Stomach (tissue), 9 donors: ENCODE data around the gene OGG1. TPM values are rescaled to one million over a fixed set of nuclear protein-coding genes. Genes with fewer than 3 reads are reported as not detected.

Experiments
- DNase-seq, 2 donors: peaks; one replicate each; pipeline versions ENCODE4 v3.0.0 to v3.0.0-alpha.2; 2013 to 2019
- H3K27ac ChIP-seq, 5 donors: fragments of 200-600 bp in 4 of 5; sonication (generic) in 4 of 5; one replicate each; pipeline ENCODE4 v1.5.1; 2013 to 2019; ENCODE audit warnings: mild to moderate bottlenecking in 1 of 5, moderate library complexity in 1 of 5
- H3K27me3 ChIP-seq, 3 donors: fragments of 200-600 bp; sonication (generic); one replicate each; pipeline ENCODE4 v1.5.1; 2017 to 2019; ENCODE audit warnings: mixed run types in 1 of 3
- H3K36me3 ChIP-seq, 4 donors: fragments of 200-600 bp; sonication (generic); 1 replicate in 3 of 4; 2 replicates in 1 of 4; pipeline ENCODE4 v1.5.1; 2016 to 2019
- H3K4me1 ChIP-seq, 4 donors: fragments of 200-600 bp; sonication (generic); one replicate each; pipeline ENCODE4 v1.5.1; 2016 to 2019
- H3K4me3 ChIP-seq, 4 donors: fragments of 200-600 bp; sonication (generic) in 3 of 4; one replicate each; pipeline ENCODE4 v1.5.1; 2016 to 2019; ENCODE audit warnings: mild to moderate bottlenecking in 1 of 4
- H3K9me3 ChIP-seq, 4 donors: fragments of 200-600 bp; sonication (generic); one replicate each; pipeline ENCODE4 v1.5.1; 2016 to 2019
- CTCF ChIP-seq, 7 experiments: fragments of 450-650 bp in 4 of 7; fragments of 200-600 bp in 3 of 7; sonication (generic) in 3 of 7; IDR thresholded peaks; one replicate each; pipeline ENCODE4 v1.5.1; 2016 to 2019; ENCODE audit warnings: antibody characterized with exemption in 7 of 7, control low read depth in 2 of 7, mild to moderate bottlenecking in 1 of 7
- EP300 ChIP-seq: sonication (generic); formaldehyde crosslinking; IDR thresholded peaks from one replicate; pipeline ENCODE4 v1.6.1; 2017; ENCODE audit warnings: antibody characterized with exemption
- POLR2A ChIP-seq, 4 donors: fragments of 450-650 bp; IDR thresholded peaks; one replicate each; pipeline ENCODE4 v1.6.1; 2016; ENCODE audit warnings: antibody characterized with exemption in 4 of 4, control low read depth in 2 of 4, mild to moderate bottlenecking in 1 of 4, moderate library complexity in 1 of 4
- POLR2AphosphoS5 ChIP-seq, 3 donors: sonication (generic); formaldehyde crosslinking; IDR thresholded peaks; one replicate each; pipeline ENCODE4 v1.6.1; 2016; ENCODE audit warnings: antibody characterized with exemption in 3 of 3
- WGBS, 5 donors: extraction: QIAGEN DNeasy Blood & Tissue Kit in 3 of 5; methylation state at CpG; one replicate each; pipeline versions ENCODE4 v1.1.5 to v1.1.7; 2013 to 2018; 5-methylcytosine and 5-hydroxymethylcytosine counted together
- intact Hi-C: fragments of 100-400 bp; cut with DNase I; formaldehyde crosslinking; loops from one replicate; pipeline ENCODE4 v1.15.1; 2023; ENCODE audit warnings: low total_unique reads
- polyA plus RNA-seq, 3 donors: library from polyadenylated mRNA; stranded (reverse); fragments of 200-250 nt; gene quantifications; one replicate each; pipeline ENCODE4 v1.2.3, GENCODE V29; 2013
- total RNA-seq, 5 donors: library from RNA; depleted of rRNA; stranded (reverse); fragments of >200 nt; gene quantifications; one replicate each; pipeline versions ENCODE4 v1.1.0 to v1.2.3, GENCODE V29; 2014 to 2016
- donor health status: healthy with polysubstance abuse.
- donor health status: Bipolar disorder and iron deficiency.
- donor health status: healthy.

OGG1 gene
- total and polyA plus RNA-seq, 8 donors: 7.6 to 54.5 (median 17.5) TPM

- intact Hi-C loops: no loop called here
- Histone ChIP-seq H3K27ac (peak overlapping the region; percentile 96 to 98 (median 97)), H3K4me3 (peak overlapping the region; percentile 98 to 100 (median 100)), H3K27me3 (no peaks in the 10 kb centered on the region), H3K9me3 (no peaks in the 10 kb centered on the region), H3K4me1 (peaks cover 24 to 60% (median 41%) of the 10 kb centered on the region in 4 donors), H3K36me3 (peaks cover 21 to 37% (median 32%) of the 10 kb centered on the region in 4 donors)
- WGBS, 5 donors: 0 to 1% (median 1%) methylated on average over 18 to 41 of the region's 41 CpGs
- TF ChIP-seq EP300: no peak
- no peak for TF ChIP-seq POLR2A (IDR thresholded peaks at IDR 0.05)
- no peak for TF ChIP-seq POLR2AphosphoS5 (IDR thresholded peaks at IDR 0.05)
- no peak for TF ChIP-seq CTCF (IDR thresholded peaks at IDR 0.05)
- DNase-seq: peak; percentile 29 to 50
Measured at GRCh38 chr3:9732080-9732739, 17.5 kb upstream of the OGG1 start.

GRCh38 chr3:9732740-9733115 lies 17.0 kb upstream of the OGG1 start:
- TF ChIP-seq EP300 (no peak), CTCF (IDR thresholded peaks at IDR 0.05) (no peak), POLR2AphosphoS5 (IDR thresholded peaks at IDR 0.05) (no peak), POLR2A (IDR thresholded peaks at IDR 0.05) (no peak)
- Histone ChIP-seq H3K9me3 (no peaks in the 10 kb centered on the region), H3K4me3 (peak overlapping the region; percentile 98 to 100 (median 100)), H3K36me3 (peaks cover 27 to 42% (median 37%) of the 10 kb centered on the region in 4 donors), H3K27ac (peak overlapping the region in 3 of 5 donors; percentile 96 to 98 (median 97)), H3K27me3 (no peaks in the 10 kb centered on the region), H3K4me1 (peaks cover 24 to 65% (median 41%) of the 10 kb centered on the region in 4 donors)
- peak in 1 of 2 donors; percentile 25 for DNase-seq
- WGBS, 5 donors: 19 to 37% (median 34%) methylated on average over 7 of the region's 7 CpGs
- intact Hi-C loops: no loop called here

GRCh38 chr3:9736831-9737230 lies 12.9 kb upstream of the OGG1 start:
- Histone ChIP-seq H3K9me3 (no peaks in the 10 kb centered on the region), H3K36me3 (peaks cover 68 to 83% (median 79%) of the 10 kb centered on the region in 4 donors), H3K4me3 (no peak overlapping the region), H3K27ac (no peak overlapping the region), H3K27me3 (no peaks in the 10 kb centered on the region), H3K4me1 (peaks cover 19 to 58% (median 35%) of the 10 kb centered on the region in 4 donors)
- intact Hi-C loops: no loop called here
- TF ChIP-seq POLR2AphosphoS5 (IDR thresholded peaks at IDR 0.05) (peak in 1 of 3 donors; percentile 4), CTCF (IDR thresholded peaks at IDR 0.05) (no peak), EP300 (no peak), POLR2A (IDR thresholded peaks at IDR 0.05) (no peak)
- DNase-seq: no peak
- 42 to 61% (median 54%) methylated on average over 2 of the region's 2 CpGs for WGBS, 5 donors

- WGBS, 5 donors: 91 to 95% (median 94%) methylated on average over 11 to 15 of the region's 15 CpGs
- Histone ChIP-seq H3K9me3 (no peaks in the 10 kb centered on the region), H3K36me3 (peaks cover 89 to 100% (median 99%) of the 10 kb centered on the region in 4 donors), H3K4me1 (peaks cover 0 to 37% (median 17%) of the 10 kb centered on the region in 4 donors), H3K4me3 (no peak overlapping the region), H3K27ac (no peak overlapping the region), H3K27me3 (no peaks in the 10 kb centered on the region)
- TF ChIP-seq POLR2AphosphoS5 (IDR thresholded peaks at IDR 0.05): no peak
- no peak for TF ChIP-seq EP300
- TF ChIP-seq CTCF (IDR thresholded peaks at IDR 0.05): no peak
- no peak for TF ChIP-seq POLR2A (IDR thresholded peaks at IDR 0.05)
- intact Hi-C loops: no loop called here
- DNase-seq: no peak
Measured at GRCh38 chr3:9739181-9739580, 10.6 kb upstream of the OGG1 start.
